ENCODE measurements around the gene NOTCH2NLA.
"Not testable (repeated sequence)": the region's sequence is repeated elsewhere in the genome, so short reads cannot be mapped to it uniquely, and the experiment has no call there.

Gene NOTCH2NLA

DNA sequence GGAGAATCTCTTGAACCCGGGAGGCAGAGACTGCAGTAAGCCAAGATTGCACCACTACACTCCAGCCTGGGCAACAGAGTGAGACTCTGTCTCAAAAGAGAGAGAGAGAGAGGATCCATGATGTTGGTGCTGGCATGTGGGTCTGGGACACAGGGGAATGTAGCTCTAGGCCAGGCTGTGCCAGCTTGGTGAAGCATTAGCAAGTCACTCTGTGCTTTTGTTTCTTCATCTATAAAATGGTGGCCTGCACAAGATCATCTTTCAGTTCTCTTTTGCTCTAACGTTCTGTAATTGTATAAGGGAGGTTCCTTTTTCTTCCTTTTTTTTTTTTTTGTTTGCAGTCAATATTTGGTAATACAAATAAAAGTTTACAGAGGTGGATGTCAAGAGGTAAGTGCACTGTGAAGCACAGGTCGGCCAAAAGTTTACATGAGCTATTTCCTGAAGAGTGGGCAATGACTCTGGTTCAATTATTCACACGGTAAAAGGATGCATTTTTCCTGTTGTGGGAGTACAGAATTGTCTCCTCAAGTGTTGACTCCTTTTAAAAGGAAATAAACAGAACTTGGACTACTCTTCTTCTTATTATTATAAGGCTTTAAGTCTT, 24.5 kb upstream of the NOTCH2NLA start:
- H3K9me3 ChIP-seq (replicated peaks in 1 of 11); H3K27ac ChIP-seq; H3K4me3 ChIP-seq; H4K20me1 ChIP-seq; H3K4me1 ChIP-seq; H3K9ac ChIP-seq; H3K36me3 ChIP-seq; H3K4me2 ChIP-seq; H3K27me3 ChIP-seq: not testable (repeated sequence)

- not testable (repeated sequence) for H3K27me3 ChIP-seq; H4K20me1 ChIP-seq; H3K36me3 ChIP-seq; H3K4me2 ChIP-seq; H3K9me3 ChIP-seq (replicated peaks in 1 of 11); H3K4me3 ChIP-seq; H3K4me1 ChIP-seq; H3K27ac ChIP-seq; H3K9ac ChIP-seq
Observed at GRCh38 chr1:146251523-146251922, 22.7 kb upstream of the NOTCH2NLA start.

DNA sequence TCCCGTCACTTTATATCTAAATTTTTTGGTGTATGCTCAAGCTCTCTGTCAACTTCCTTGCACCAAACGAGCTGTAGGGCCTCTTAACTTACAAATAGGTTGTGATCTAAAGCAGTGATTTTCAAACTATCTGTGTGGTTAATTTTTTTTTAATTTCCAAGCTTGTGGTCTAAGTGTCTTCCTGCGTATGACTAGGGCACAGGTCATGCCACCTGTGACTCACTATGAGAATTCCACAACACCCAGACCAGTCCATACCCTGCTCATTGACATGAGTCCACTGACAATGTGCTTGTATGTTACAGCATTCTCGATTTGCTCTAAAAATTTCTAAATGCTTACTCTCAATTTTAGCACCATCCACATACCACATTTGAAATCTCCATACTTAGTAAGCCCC, 19.8 kb upstream of the NOTCH2NLA start:
- not testable (repeated sequence) for H3K4me3 ChIP-seq; H3K4me1 ChIP-seq; H3K27me3 ChIP-seq; H4K20me1 ChIP-seq; H3K9me3 ChIP-seq (replicated peaks in 1 of 11); H3K9ac ChIP-seq; H3K27ac ChIP-seq; H3K4me2 ChIP-seq; H3K36me3 ChIP-seq

DNA sequence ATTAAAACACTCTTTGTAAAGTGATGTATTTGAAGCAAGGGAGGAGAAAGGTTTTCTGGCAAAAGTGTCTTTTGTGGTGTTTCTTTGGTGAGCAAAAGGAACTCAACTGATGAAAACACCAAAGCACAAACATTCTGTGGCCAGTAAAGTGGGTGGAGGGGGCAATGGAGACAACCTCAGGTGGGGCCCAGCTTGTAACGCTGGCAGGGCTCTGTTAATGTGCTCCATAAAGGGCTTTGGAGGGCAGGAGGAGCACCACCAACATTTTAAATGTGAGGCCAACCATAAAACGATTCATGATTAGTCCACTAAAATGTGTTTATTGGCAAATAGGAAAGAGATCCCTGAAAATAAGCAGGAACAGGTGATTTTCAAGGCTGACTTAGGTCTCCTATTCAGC, 7.8 kb upstream of the NOTCH2NLA start:
- H3K9ac ChIP-seq; H3K36me3 ChIP-seq; H3K4me2 ChIP-seq; H3K4me1 ChIP-seq; H4K20me1 ChIP-seq; H3K4me3 ChIP-seq; H3K9me3 ChIP-seq (replicated peaks in 1 of 11); H3K27ac ChIP-seq; H3K27me3 ChIP-seq: not testable (repeated sequence)

DNA sequence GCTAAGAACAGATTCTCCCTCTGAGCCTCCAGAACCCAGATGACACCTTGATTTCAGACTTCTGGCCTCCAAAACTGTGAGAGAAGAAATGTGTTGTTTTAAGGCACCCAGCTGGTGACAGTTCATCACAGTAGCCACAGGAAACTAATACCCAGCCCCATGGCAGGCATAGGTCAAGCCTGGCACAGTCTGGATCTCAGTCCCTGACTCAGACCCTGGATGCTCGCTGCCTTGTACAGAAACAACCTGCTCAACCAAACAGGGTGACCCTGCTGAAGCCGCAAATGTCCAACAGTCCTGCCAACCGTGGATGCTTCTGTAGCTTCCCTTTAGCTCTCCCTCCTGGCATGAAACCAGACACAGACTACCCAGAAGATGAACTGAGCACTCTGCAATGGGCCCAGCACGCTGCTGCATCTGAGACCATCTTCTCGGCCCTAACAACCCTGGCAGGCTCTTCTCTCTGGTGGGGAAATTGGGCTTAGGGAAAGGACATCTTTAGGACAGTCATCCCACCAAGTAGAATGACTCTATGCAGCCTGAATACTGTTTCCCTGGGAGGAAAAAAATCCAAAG, 7.3 kb upstream of the NOTCH2NLA start:
- not testable (repeated sequence) for H3K4me2 ChIP-seq; H3K4me1 ChIP-seq; H4K20me1 ChIP-seq; H3K36me3 ChIP-seq; H3K4me3 ChIP-seq; H3K27ac ChIP-seq; H3K9ac ChIP-seq; H3K9me3 ChIP-seq (replicated peaks in 1 of 11); H3K27me3 ChIP-seq

DNA sequence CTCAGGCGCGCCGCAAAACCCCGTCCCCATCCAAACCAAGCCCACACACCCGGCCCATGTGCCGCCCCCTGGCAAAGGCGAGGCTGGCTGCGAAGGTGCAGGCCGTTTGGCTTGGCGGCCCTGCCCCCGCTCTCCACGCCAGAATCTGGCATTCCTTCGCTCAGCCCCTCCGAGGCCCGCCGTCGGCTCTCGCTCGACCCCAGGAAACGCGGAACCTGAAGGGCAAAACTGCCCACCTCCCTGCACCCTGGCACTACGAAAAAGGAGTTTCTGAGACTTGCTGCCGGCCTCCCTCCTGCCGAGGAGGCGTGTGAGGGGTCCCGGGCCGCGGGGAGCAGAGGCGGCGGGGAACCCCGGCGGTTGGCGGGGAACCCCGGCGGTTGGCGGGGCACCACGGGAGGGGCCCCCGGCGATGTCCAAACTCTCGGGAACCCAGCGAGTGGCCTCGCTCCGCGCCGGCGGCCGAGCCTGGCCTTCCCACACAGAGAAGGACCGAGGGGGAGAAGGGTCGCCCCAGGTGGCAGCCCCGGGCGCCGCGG, 608 bp downstream of the NOTCH2NLA start:
- not testable (repeated sequence) for H3K27me3 ChIP-seq; H3K4me1 ChIP-seq; H4K20me1 ChIP-seq; H3K36me3 ChIP-seq; H3K9me3 ChIP-seq (replicated peaks in 1 of 11)
- Histone ChIP-seq H3K4me3 (peak overlapping the region; percentile 51 to 71 (median 62)), H3K9ac (peak overlapping the region; percentile 63 to 79 (median 73); a peak in 18 of 22 replicates), H3K4me2 (peak overlapping the region in 2 of 11 experiments; percentile 34 to 45; a peak in 1 of 22 replicates), H3K27ac (peak overlapping the region in 5 of 11 experiments; percentile 53 to 72 (median 60); a peak in 7 of 22 replicates)

GRCh38 chr1:146174531-146174930, 54.3 kb downstream of the NOTCH2NLA start:
- H3K36me3 ChIP-seq; H3K4me2 ChIP-seq; H4K20me1 ChIP-seq; H3K9me3 ChIP-seq (replicated peaks in 1 of 11); H3K9ac ChIP-seq; H3K4me3 ChIP-seq; H3K27me3 ChIP-seq; H3K4me1 ChIP-seq: not testable (repeated sequence)
- H3K27ac ChIP-seq, result peak overlapping the region in 1 of 11 experiments; percentile 11; a peak in 2 of 22 replicates

DNA sequence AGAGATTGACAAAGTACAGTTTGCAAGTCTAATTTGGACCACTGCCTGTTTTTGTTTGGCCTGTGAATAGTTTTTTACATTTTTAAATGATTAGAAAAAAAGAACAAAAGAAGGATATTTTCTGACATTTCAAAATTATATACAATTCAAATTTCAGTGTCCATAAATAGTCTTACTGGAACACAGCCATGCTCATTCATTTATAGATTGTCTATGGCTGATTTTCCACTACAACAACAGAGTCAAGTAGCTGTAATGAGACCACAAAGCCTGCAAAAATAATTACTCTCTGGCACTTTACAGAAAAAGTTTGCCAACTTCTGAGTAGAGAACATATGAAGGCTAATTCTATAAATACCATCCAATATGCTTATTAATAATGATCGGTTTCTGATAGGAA, 61.1 kb downstream of the NOTCH2NLA start:
- not testable (repeated sequence) for H3K9ac ChIP-seq

GRCh38 chr1:146167273-146167672, 61.5 kb downstream of the NOTCH2NLA start:
- not testable (repeated sequence) for H3K9ac ChIP-seq; H3K4me1 ChIP-seq; H3K4me2 ChIP-seq; H3K27ac ChIP-seq; H3K9me3 ChIP-seq (replicated peaks in 1 of 11); H3K27me3 ChIP-seq; H3K36me3 ChIP-seq; H4K20me1 ChIP-seq; H3K4me3 ChIP-seq

More for the DNA sequence above, 61.1 kb downstream of the NOTCH2NLA start:
- H3K36me3 ChIP-seq; H3K27ac ChIP-seq; H3K27me3 ChIP-seq; H3K4me2 ChIP-seq; H3K4me1 ChIP-seq; H3K4me3 ChIP-seq; H4K20me1 ChIP-seq; H3K9me3 ChIP-seq (replicated peaks in 1 of 11): not testable (repeated sequence)

GRCh38 chr1:146144465-146144864, 84.4 kb downstream of the NOTCH2NLA start, which contains the start of gene NBPF10:
TSS of gene NBPF10 (minus strand) at chr1:146144804. CDS start at chr1:146144769, 35 bp downstream.
- H3K27me3 ChIP-seq; H3K36me3 ChIP-seq; H4K20me1 ChIP-seq; H3K9ac ChIP-seq; H3K9me3 ChIP-seq (replicated peaks in 1 of 11); H3K4me1 ChIP-seq; H3K4me3 ChIP-seq; H3K4me2 ChIP-seq; H3K27ac ChIP-seq: not testable (repeated sequence)

Data from BLaER1 treated with 17β-estradiol and CSF1 and Interleukin-3, amounts not matched to agents 10 nM and 100 nM (cell line).